Pancreas (tissue), 10 donors: Measurements from ENCODE around the gene ROPN1B. TPM values are rescaled to one million over a fixed set of nuclear protein-coding genes. Genes with fewer than 3 reads are reported as not detected.
A peak's percentile ranks its signal among the peaks of the same experiment; 100 is the strongest.
"Not testable (repeated sequence)": the region's sequence is repeated elsewhere in the genome, so short reads cannot be mapped to it uniquely, and the experiment has no call there.

Experiments used
- ATAC-seq, 4 donors: fragments of 200-7000 bp; cut with Tn5 transposase; one replicate each; pipeline versions ENCODE4 v1.8.0 to v1.9.1; 2020; ENCODE audit warnings: mild to moderate bottlenecking in 4 of 4, moderate library complexity in 4 of 4
- DNase-seq, 6 donors: peaks; one replicate each; pipeline ENCODE4 v3.0.0-alpha.2; 2020
- FAIRE-seq: peaks from 2 replicates; lab custom pipeline; 2012; peaks lifted over from hg19 to GRCh38; lab: Jason Lieb, UNC
- H3K27ac ChIP-seq, 4 donors: fragments of 200-600 bp; sonication (generic); 1 replicate in 3 of 4; 2 replicates in 1 of 4; pipeline versions ENCODE4 v1.5.0 to v1.8.0; 2020
- H3K27me3 ChIP-seq, 4 donors: fragments of 200-600 bp; one replicate each; pipeline ENCODE4 v1.8.0; 2021
- H3K36me3 ChIP-seq, 3 donors: fragments of 200-600 bp; sonication (generic) in 1 of 3; one replicate each; pipeline versions ENCODE4 v1.5.0 to v1.8.0; 2020 to 2021
- H3K4me1 ChIP-seq, 3 donors: fragments of 200-600 bp; one replicate each; pipeline ENCODE4 v1.8.0; 2021
- H3K4me3 ChIP-seq, 4 donors: fragments of 200-600 bp; sonication (generic) in 2 of 4; one replicate each; pipeline versions ENCODE4 v1.5.0 to v1.8.0; 2020 to 2021
- H3K9me3 ChIP-seq, 4 donors: fragments of 200-600 bp; one replicate each; pipeline ENCODE4 v1.8.0; 2021
- WGBS, 2 donors: extraction: QIAGEN DNeasy Blood & Tissue Kit; methylation state at CpG; one replicate each; pipeline ENCODE4 v1.1.7; 2013; 5-methylcytosine and 5-hydroxymethylcytosine counted together
- intact Hi-C, 3 donors: fragments of 100-400 bp; cut with DNase I; formaldehyde crosslinking; loops; one replicate each; pipeline versions ENCODE4 v1.11.1 to v1.14.2; 2022
- polyA plus RNA-seq, 2 donors: library from polyadenylated mRNA; stranded (reverse); fragments of 200-250 nt; gene quantifications; one replicate each; pipeline ENCODE4 v1.2.3, GENCODE V29; 2013
- total RNA-seq, 6 donors: library from RNA; stranded (reverse); fragmentation: NEBNext Ultra II Directional in 4 of 6; extraction: Animal tissue kit (Norgen Biotek cat#: 25700) in 4 of 6; gene quantifications; one replicate each; pipeline versions ENCODE4 v1.2.1 to v1.2.4, GENCODE V29; 2021 to 2023
- TF ChIP-seq, protein P1 (sequence below), 4 donors: fragments of 200-600 bp; sonication (generic) in 3 of 4; IDR thresholded peaks; one replicate each; pipeline versions ENCODE4 v1.5.0 to v1.8.0; 2021; ENCODE audit warnings: antibody characterized with exemption in 4 of 4
- donor health status: healthy with polysubstance abuse.
- donor health status: DM: no; HTN: no; CAD: no; lungs with moderate emphysema.
- donor health status: DM: no; HTN: no; CAD: no.
- donor health status: control.
- donor health status: control.
- donor health status: Bipolar disorder and iron deficiency.
- donor health status: DM: yes; HTN: yes; CAD: no.
- donor health status: DM: no; HTN: no; CAD: no.
- donor health status: DM: no; HTN: no; CAD: no.
- donor health status: DM: yes; HTN: yes; CAD: no.

Gene ROPN1B
- total and polyA plus RNA-seq, 8 donors = 0.19 to 0.23 (median 0.20) TPM; not detected in 5

DNA sequence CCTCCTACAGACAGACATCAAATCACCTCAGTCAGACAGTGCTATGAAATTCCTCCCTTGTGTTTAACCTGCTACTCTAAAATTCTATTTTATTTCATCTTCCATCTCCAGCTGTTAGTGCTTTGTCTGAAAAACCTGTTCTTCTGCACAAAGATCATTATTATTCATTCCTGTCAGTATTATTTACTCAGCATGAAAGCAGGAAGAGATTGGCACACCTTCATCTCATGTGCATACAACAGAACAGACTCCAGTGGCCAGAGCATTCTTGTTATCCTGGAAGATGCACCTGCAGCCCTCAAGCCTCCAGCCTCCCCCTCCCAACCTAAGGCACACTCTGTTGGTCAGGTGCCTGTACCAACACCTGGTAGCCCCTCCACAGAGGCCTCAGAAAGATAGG lies 1.8 kb upstream of the ROPN1B start:
- Histone ChIP-seq H3K27me3 (peaks cover 0 to 3% (median 0%) of the 10 kb centered on the region in 4 donors), H3K27ac (no peak overlapping the region), H3K36me3 (no peaks in the 10 kb centered on the region), H3K9me3 (no peaks in the 10 kb centered on the region), H3K4me3 (no peak overlapping the region), H3K4me1 (peaks cover 0 to 3% (median 0%) of the 10 kb centered on the region in 3 donors)
- ATAC-seq = no peak
- intact Hi-C loops = no loop called here
- TF ChIP-seq, protein P1, sequence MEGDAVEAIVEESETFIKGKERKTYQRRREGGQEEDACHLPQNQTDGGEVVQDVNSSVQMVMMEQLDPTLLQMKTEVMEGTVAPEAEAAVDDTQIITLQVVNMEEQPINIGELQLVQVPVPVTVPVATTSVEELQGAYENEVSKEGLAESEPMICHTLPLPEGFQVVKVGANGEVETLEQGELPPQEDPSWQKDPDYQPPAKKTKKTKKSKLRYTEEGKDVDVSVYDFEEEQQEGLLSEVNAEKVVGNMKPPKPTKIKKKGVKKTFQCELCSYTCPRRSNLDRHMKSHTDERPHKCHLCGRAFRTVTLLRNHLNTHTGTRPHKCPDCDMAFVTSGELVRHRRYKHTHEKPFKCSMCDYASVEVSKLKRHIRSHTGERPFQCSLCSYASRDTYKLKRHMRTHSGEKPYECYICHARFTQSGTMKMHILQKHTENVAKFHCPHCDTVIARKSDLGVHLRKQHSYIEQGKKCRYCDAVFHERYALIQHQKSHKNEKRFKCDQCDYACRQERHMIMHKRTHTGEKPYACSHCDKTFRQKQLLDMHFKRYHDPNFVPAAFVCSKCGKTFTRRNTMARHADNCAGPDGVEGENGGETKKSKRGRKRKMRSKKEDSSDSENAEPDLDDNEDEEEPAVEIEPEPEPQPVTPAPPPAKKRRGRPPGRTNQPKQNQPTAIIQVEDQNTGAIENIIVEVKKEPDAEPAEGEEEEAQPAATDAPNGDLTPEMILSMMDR (IDR thresholded peaks at IDR 0.05) = no peak
- DNase-seq = no peak
- FAIRE-seq = no peak

DNA sequence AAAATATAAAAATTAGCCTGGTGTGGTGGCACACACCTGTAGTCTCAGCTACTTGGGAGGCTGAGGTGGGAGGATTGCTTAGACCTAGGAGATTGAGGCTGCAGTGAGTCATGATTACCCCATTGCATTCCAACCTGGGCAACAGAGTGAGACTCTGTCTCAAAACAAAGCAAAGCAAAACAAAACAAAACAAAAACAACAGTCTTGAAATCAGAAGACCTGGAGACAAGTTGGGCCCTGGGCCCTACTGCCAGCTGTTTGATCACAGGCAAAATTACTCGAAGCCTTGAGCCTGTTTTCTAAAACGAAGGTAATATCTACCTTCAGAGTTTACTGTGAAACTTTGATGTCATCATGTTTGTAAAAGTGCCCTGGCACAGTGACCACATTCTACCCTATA lies 857 bp upstream of the ROPN1B start:
- H3K36me3 ChIP-seq, H3K4me3 ChIP-seq, FAIRE-seq, ATAC-seq, H3K27ac ChIP-seq, H3K4me1 ChIP-seq, DNase-seq, H3K27me3 ChIP-seq, H3K9me3 ChIP-seq, intact Hi-C loops: not testable (repeated sequence)
- WGBS, 2 donors = 62 to 71% methylated on average over 2 of the region's 2 CpGs

DNA sequence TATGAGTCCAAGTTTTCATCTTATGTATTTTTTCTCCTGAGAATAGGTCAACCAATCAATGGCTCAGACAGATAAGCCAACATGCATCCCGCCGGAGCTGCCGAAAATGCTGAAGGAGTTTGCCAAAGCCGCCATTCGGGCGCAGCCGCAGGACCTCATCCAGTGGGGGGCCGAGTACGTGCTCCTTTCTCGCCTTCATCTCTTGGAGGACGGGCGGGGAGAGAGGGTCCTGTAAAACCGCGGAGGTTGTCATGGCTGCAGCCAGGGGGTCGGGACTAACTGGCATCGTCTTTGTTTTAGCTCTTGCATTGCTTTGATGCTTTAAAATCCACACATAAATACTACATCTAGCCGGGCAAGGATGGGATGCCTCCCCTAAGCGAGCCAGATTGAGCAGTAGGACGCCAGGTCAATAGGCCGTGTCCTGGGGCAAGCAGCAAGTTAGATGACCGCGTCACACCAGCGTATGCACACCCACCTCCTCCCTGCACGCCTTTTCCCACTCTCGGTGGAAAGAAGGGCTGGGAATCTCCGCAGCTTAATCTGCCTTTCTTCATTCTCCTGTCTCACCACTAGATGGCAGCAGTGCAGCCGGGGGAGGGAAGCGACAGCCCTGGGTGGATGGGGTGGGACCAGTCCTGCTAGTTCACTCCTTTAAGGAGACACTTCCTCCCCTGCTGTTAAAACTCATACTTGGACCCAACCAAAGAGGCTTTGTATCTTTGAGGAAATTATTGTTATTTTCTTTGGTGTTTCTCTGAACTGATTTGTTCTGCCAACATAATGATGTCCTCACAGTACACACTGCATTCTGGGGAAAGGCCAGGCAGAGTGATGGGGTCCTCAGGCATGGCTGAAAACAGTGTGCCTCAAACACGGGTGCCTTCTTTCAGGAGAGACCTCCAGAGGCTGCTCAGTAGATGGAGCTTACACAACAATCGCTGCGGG lies 3.3 kb downstream of the ROPN1B start:
- peak overlapping the region in 1 of 4 donors; percentile 22 for H3K4me3 ChIP-seq

DNA sequence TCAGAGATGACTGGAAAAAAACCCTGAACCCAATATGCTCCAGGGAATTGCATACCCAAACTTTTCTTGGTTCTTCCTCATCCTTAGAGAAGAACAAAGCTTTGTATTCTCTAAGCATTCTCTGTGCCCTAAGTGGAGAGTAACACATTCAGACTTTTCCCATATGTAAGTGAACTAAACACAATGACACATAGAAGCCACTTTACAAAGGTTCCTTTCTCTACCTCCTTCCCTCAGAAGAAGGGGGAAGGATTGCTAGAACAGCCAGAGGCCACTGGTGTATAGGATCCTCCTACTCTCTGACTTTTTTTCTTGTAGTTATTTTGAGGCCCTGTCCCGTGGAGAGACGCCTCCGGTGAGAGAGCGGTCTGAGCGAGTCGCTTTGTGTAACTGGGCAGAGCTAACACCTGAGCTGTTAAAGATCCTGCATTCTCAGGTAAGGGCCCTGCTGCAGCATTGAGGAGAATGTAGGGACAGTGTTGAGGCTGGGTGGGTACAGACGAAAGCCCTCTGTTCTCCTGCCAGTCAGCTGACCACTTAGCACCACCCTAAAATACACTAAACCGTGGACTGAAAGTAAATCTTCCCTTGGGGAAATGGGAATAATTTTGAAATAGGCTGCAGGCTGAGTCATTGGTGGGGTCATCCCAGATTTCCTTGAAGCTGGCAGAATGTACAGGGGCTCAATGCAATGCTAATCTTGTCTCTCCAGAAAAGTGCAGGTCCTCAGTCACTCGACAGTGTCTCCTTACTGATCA lies 6.4 kb downstream of the ROPN1B start:
- H3K4me1 ChIP-seq = not testable (repeated sequence)
- 73 to 80% methylated on average over 6 to 9 of the region's 9 CpGs for WGBS, 2 donors

More for the DNA sequence above, 3.3 kb downstream of the ROPN1B start:
- H3K36me3 ChIP-seq, FAIRE-seq, H3K27me3 ChIP-seq, intact Hi-C loops, H3K4me1 ChIP-seq, H3K27ac ChIP-seq, H3K9me3 ChIP-seq: not testable (repeated sequence)
- 2 to 5% methylated on average over 29 of the region's 31 CpGs for WGBS, 2 donors
- TF ChIP-seq, protein P1 (IDR thresholded peaks at IDR 0.05) = peak; percentile 71 to 81 (median 74)
- DNase-seq = peak in 5 of 6 donors; percentile 27 to 53 (median 45)
- ATAC-seq = peak; percentile 57 to 87 (median 84)

DNA sequence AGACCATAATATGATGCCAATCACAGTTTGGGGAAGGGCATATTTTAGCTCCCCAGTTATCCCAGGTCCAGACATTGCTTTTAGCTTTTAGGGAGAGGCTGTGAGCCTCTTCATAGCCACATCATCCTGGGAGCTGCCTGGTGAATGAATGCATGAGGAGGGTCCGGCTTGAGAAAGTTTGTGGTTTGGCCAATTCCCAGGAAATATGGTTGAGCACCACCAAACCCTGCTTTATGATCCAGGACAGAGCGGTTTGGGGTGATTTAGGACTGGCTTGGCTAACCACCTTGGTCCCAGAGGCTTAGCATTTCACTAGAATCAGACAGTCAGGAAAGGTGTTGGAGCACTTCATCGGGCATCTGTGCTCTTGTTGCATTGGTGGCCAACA lies 7.0 kb downstream of the ROPN1B start:
- DNase-seq, ATAC-seq, H3K27me3 ChIP-seq, H3K4me1 ChIP-seq, H3K27ac ChIP-seq, FAIRE-seq, H3K9me3 ChIP-seq, H3K4me3 ChIP-seq, H3K36me3 ChIP-seq, intact Hi-C loops: not testable (repeated sequence)
- WGBS, 2 donors = 83 to 84% methylated on average over 2 to 3 of the region's 3 CpGs

More for the DNA sequence above, 6.4 kb downstream of the ROPN1B start:
- intact Hi-C loops, H3K36me3 ChIP-seq, H3K27ac ChIP-seq, H3K4me3 ChIP-seq, FAIRE-seq, H3K27me3 ChIP-seq, H3K9me3 ChIP-seq, DNase-seq, ATAC-seq: not testable (repeated sequence)

DNA sequence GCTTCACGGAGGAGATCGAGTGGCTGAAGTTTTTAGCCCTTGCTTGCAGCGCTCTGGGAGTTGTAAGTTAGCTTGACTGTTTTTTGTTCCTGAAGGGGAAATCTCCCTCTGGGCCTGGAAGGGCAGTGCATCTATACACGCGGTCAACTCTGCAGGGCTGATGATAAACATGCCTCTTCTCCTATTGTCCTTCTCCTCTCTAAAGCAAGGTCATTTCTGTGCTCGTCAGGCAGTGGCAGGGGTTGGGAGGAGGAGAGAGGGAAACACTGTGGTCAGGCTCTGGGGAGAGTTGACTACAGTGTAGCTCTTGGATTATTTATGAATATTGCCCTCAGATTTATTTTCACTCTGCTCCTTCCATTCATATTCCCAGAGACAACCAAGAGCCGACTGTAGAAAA lies 8.1 kb downstream of the ROPN1B start:
- intact Hi-C loops, H3K27me3 ChIP-seq, H3K27ac ChIP-seq, H3K36me3 ChIP-seq, H3K4me1 ChIP-seq, H3K9me3 ChIP-seq, ATAC-seq, FAIRE-seq, DNase-seq, H3K4me3 ChIP-seq: not testable (repeated sequence)
- WGBS, 2 donors = 51 to 66% methylated on average over 3 to 4 of the region's 7 CpGs

DNA sequence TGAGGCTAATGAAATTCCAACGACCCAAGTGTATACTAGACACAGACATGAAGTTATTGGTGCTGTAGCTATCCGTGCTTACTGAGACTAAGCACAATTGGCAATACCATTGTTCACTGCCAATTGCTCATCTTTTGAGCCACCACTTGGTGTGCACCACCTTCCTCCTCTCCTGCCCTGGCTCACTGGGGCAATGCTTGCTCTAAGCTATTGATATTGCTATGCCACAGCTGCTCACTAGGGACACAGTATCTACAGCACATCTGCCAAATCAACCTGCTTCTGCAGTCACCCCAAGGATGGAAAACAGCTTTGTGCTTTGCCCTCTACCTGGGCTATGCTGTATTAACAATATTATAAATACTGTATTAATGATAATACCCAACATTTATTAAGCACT lies 16.0 kb downstream of the ROPN1B start:
- intact Hi-C loops, ATAC-seq, H3K36me3 ChIP-seq, DNase-seq, H3K9me3 ChIP-seq, H3K4me3 ChIP-seq, H3K4me1 ChIP-seq, H3K27me3 ChIP-seq, H3K27ac ChIP-seq, FAIRE-seq: not testable (repeated sequence)
- 74 to 79% methylated on average over 2 of the region's 2 CpGs for WGBS, 2 donors
